GM12878 (cell line): ENCODE data around the gene PRM1. TPM values are rescaled to one million over a fixed set of nuclear protein-coding genes. Genes with fewer than 3 reads are reported as not detected.
A peak's percentile ranks its signal among the peaks of the same experiment; 100 is the strongest.

Experiments used
- ATF2 ChIP-seq: IDR thresholded peaks from 2 replicates; pipeline ENCODE4 v1.6.1; 2012; ENCODE audit warnings: low read length, inconsistent platforms
- BMI1 ChIP-seq: fragments of 450-650 bp; IDR thresholded peaks from 2 replicates; pipeline ENCODE4 v1.6.1; 2016; ENCODE audit warnings: mild to moderate bottlenecking, moderate library complexity, borderline replicate concordance
- EED ChIP-seq: sonication (generic); IDR thresholded peaks from 2 replicates; pipeline ENCODE4 v1.6.1; 2016; ENCODE audit warnings: antibody characterized with exemption, low read depth
- EZH2 ChIP-seq: IDR thresholded peaks from 2 replicates; pipeline ENCODE4 v1.6.1; 2012; ENCODE audit warnings: low read depth, mild to moderate bottlenecking, control low read depth, inconsistent platforms, low read length, borderline replicate concordance; ENCODE audit not compliant: control insufficient read depth
- GABPA ChIP-seq: IDR thresholded peaks from 2 replicates; pipeline ENCODE4 v1.6.1; 2014; ENCODE audit warnings: antibody characterized with exemption, low read depth, mild to moderate bottlenecking, inconsistent platforms
- HCFC1 ChIP-seq: fragments of 150-350 bp; IDR thresholded peaks from 2 replicates; pipeline ENCODE4 v1.6.1; 2014; ENCODE audit warnings: low read length
- HDAC6 ChIP-seq: fragments of 200-600 bp; sonication (generic); IDR thresholded peaks from one replicate; pipeline ENCODE4 v1.8.0; 2017; ENCODE audit warnings: antibody characterized with exemption; ENCODE audit not compliant: unreplicated experiment
- IRF5 ChIP-seq: fragments of 450-650 bp; IDR thresholded peaks from 2 replicates; pipeline ENCODE4 v1.6.1; 2017; ENCODE audit warnings: borderline replicate concordance
- MAX ChIP-seq: IDR thresholded peaks from 2 replicates; pipeline ENCODE4 v1.6.1; 2012; ENCODE audit warnings: low read depth, low read length, improper control_type of control experiment
- MEF2A ChIP-seq: IDR thresholded peaks from 2 replicates; pipeline ENCODE4 v1.6.1; 2011; ENCODE audit warnings: low read depth, mild to moderate bottlenecking, low read length, moderate library complexity; ENCODE audit not compliant: insufficient read depth
- MYC ChIP-seq: IDR thresholded peaks from 2 replicates; pipeline ENCODE4 v1.6.1; 2011; ENCODE audit warnings: mild to moderate bottlenecking, low read length, moderate library complexity, inconsistent platforms; ENCODE audit not compliant: insufficient read depth, insufficient replicate concordance, insufficient read length, severe bottlenecking
- NKRF ChIP-seq: fragments of 450-650 bp; conservative IDR thresholded peaks from 2 replicates; pipeline ENCODE4 v1.6.1; 2017; ENCODE audit warnings: mild to moderate bottlenecking, moderate library complexity
- NR2C2 ChIP-seq: IDR thresholded peaks from 2 replicates; pipeline ENCODE4 v1.6.1; 2011; ENCODE audit warnings: borderline replicate concordance, low read depth; ENCODE audit not compliant: control insufficient read depth, insufficient read length
- PML ChIP-seq: IDR thresholded peaks from 2 replicates; pipeline ENCODE4 v1.6.1; 2012; ENCODE audit warnings: low read length, inconsistent platforms
- RFX5 ChIP-seq: IDR thresholded peaks from 2 replicates; pipeline ENCODE4 v1.6.1; 2011; ENCODE audit warnings: low read depth, low read length, improper control_type of control experiment
- SMARCA5 ChIP-seq: fragments of 450-650 bp; IDR thresholded peaks from 2 replicates; pipeline ENCODE4 v1.6.1; 2017; ENCODE audit warnings: mild to moderate bottlenecking
- STAT1 ChIP-seq: fragments of 450-650 bp; conservative IDR thresholded peaks from 2 replicates; pipeline ENCODE4 v1.6.1; 2014; ENCODE audit warnings: antibody characterized with exemption, mild to moderate bottlenecking
- SUPT20H ChIP-seq: IDR thresholded peaks from 2 replicates; pipeline ENCODE4 v1.6.1; 2011; ENCODE audit warnings: low read depth, mild to moderate bottlenecking, low read length, moderate library complexity, borderline replicate concordance; ENCODE audit not compliant: control insufficient read depth
- TCF3 ChIP-seq: IDR thresholded peaks from 2 replicates; pipeline ENCODE4 v1.6.1; 2012; ENCODE audit warnings: low read depth, mild to moderate bottlenecking, low read length, borderline replicate concordance; ENCODE audit not compliant: insufficient read depth
- polyA plus RNA-seq, 11 experiments: library from polyadenylated mRNA; depleted of rRNA in 4 of 11; unstranded in 6 of 11; stranded (reverse) in 5 of 11; fragments of >200 nt; fragmentation: Nextera tagmentation in 4 of 11; fragmentation: Illumina TruSeq in 1 of 11; extraction: Ambion mirVana in 4 of 11; extraction: Trizol in 1 of 11; gene quantifications; 1 replicate in 1 of 11; 2 replicates in 10 of 11; pipeline versions ENCODE4 v1.2.1 to v1.2.3, GENCODE V29; 2011 to 2016; ENCODE audit warnings: inconsistent platforms in 2 of 11, missing spikeins in 2 of 11, low read depth in 1 of 11
- total RNA-seq, 4 experiments: library from RNA; depleted of rRNA in 3 of 4; stranded (reverse); fragments of >200 nt in 3 of 4; fragmentation: Illumina TruSeq in 1 of 4; extraction: Trizol in 1 of 4; gene quantifications; 2 replicates each; pipeline versions ENCODE4 v1.2.1 to v1.2.3, GENCODE V29; 2013 to 2021
- TF ChIP-seq, protein P1 (sequence below): IDR thresholded peaks from 2 replicates; pipeline ENCODE4 v1.6.1; 2011; ENCODE audit warnings: borderline replicate concordance, low read depth, mild to moderate bottlenecking, moderate library complexity, low read length; ENCODE audit not compliant: insufficient read depth, poor library complexity, severe bottlenecking
- TF ChIP-seq, protein P2 (sequence below): IDR thresholded peaks from 2 replicates; pipeline ENCODE4 v1.6.1; 2011; ENCODE audit warnings: borderline replicate concordance, low read depth, mild to moderate bottlenecking, moderate library complexity, mixed read lengths, low read length; ENCODE audit not compliant: insufficient read depth; ENCODE audit errors: extremely low read length

PRM1 gene
- total and polyA plus RNA-seq, 10 of the 15 experiments (the other 5 are each of a cell fraction or from before 2014, with no cell fraction given): 0.20 TPM; not detected in 9

- TF ChIP-seq, protein P1, sequence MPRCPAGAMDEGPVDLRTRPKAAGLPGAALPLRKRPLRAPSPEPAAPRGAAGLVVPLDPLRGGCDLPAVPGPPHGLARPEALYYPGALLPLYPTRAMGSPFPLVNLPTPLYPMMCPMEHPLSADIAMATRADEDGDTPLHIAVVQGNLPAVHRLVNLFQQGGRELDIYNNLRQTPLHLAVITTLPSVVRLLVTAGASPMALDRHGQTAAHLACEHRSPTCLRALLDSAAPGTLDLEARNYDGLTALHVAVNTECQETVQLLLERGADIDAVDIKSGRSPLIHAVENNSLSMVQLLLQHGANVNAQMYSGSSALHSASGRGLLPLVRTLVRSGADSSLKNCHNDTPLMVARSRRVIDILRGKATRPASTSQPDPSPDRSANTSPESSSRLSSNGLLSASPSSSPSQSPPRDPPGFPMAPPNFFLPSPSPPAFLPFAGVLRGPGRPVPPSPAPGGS: no peak
- TF ChIP-seq SUPT20H (no peak), ATF2 (no peak), SMARCA5 (0 out of 2 replicates have a peak, but pooled peaks have one; percentile 14), MEF2A (0 out of 2 replicates have a peak, but pooled peaks have one; percentile 22), MAX (peak; percentile 51; the same call in 1 of the 2 replicates), HDAC6 (no peak), NR2C2 (no peak), EED (peak; percentile 90; the same call in 1 of the 2 replicates), NKRF (peak; percentile 41; the same call in 1 of the 2 replicates), PML (no peak), MYC (peak; percentile 31), BMI1 (no peak), HCFC1 (no peak), TCF3 (0 out of 2 replicates have a peak, but pooled peaks have one; percentile 53), EZH2 (no peak), GABPA (no peak), RFX5 (no peak), IRF5 (no peak), STAT1 (no peak)
- TF ChIP-seq, protein P2, sequence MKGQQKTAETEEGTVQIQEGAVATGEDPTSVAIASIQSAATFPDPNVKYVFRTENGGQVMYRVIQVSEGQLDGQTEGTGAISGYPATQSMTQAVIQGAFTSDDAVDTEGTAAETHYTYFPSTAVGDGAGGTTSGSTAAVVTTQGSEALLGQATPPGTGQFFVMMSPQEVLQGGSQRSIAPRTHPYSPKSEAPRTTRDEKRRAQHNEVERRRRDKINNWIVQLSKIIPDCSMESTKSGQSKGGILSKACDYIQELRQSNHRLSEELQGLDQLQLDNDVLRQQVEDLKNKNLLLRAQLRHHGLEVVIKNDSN: no peak
These were observed 48.0 kb downstream of the PRM1 start (continued) for GRCh38 chr16:11232852-11233726.
